Liver (tissue), 9 donors: ENCODE measurements around the gene ZNF101. TPM values are rescaled to one million over a fixed set of nuclear protein-coding genes. Genes with fewer than 3 reads are reported as not detected.

ENCODE experiments used
- DNase-seq: peaks from one replicate; pipeline ENCODE4 v3.0.0-alpha.2; 2017; ENCODE audit warnings: low spot score
- H3K27ac ChIP-seq, 2 donors: one replicate each; pipeline ENCODE4 v1.7.0; 2013; ENCODE audit warnings: inconsistent platforms in 2 of 2, low read length in 2 of 2, control low read depth in 1 of 2, low read depth in 1 of 2, mild to moderate bottlenecking in 1 of 2
- H3K27me3 ChIP-seq, 4 donors: one replicate each; pipeline versions ENCODE4 v1.6.1 to v1.7.0; 2013; ENCODE audit warnings: low read length in 3 of 4, inconsistent platforms in 1 of 4, mild to moderate bottlenecking in 1 of 4, moderate library complexity in 1 of 4; ENCODE audit not compliant: control insufficient read depth in 4 of 4, insufficient read depth in 4 of 4
- H3K36me3 ChIP-seq, 4 donors: one replicate each; pipeline versions ENCODE4 v1.6.1 to v1.7.0; 2013; ENCODE audit warnings: low read length in 3 of 4, mild to moderate bottlenecking in 3 of 4, low read depth in 1 of 4, moderate library complexity in 1 of 4; ENCODE audit not compliant: control insufficient read depth in 4 of 4, insufficient read depth in 3 of 4
- H3K4me1 ChIP-seq, 4 donors: one replicate each; pipeline versions ENCODE4 v1.6.1 to v1.7.0; 2013; ENCODE audit warnings: low read length in 3 of 4, mild to moderate bottlenecking in 3 of 4, moderate library complexity in 1 of 4; ENCODE audit not compliant: control insufficient read depth in 4 of 4, insufficient read depth in 4 of 4
- H3K4me3 ChIP-seq, 3 donors: one replicate each; pipeline versions ENCODE4 v1.6.1 to v1.7.0; 2013; ENCODE audit warnings: low read length in 3 of 3, control low read depth in 1 of 3, low read depth in 1 of 3, mild to moderate bottlenecking in 1 of 3
- H3K9ac ChIP-seq, 2 donors: one replicate each; pipeline ENCODE4 v1.7.0; 2013; ENCODE audit warnings: low read length in 2 of 2, mild to moderate bottlenecking in 2 of 2, moderate library complexity in 2 of 2, control low read depth in 1 of 2, low read depth in 1 of 2
- H3K9me3 ChIP-seq, 4 donors: one replicate each; pipeline versions ENCODE4 v1.6.1 to v1.7.0; 2013; ENCODE audit warnings: low read length in 3 of 4; ENCODE audit not compliant: control insufficient read depth in 4 of 4
- ATF3 ChIP-seq: IDR thresholded peaks from 2 replicates; pipeline ENCODE4 v1.6.1; 2016; ENCODE audit warnings: antibody characterized with exemption
- CTCF ChIP-seq: fragments of 150-350 bp; IDR thresholded peaks from 2 replicates; pipeline ENCODE4 v1.5.1; 2017; ENCODE audit warnings: improper control_type of control experiment, low read depth, low read length; ENCODE audit not compliant: missing input control
- GABPA ChIP-seq, 2 donors: IDR thresholded peaks in 1 of 2; conservative IDR thresholded peaks in 1 of 2; 2 replicates each; pipeline ENCODE4 v1.6.1; 2016; ENCODE audit warnings: antibody characterized with exemption in 2 of 2, mild to moderate bottlenecking in 1 of 2, moderate library complexity in 1 of 2
- HNF4A ChIP-seq, 2 donors: conservative IDR thresholded peaks; 2 replicates each; pipeline ENCODE4 v1.6.1; 2016; ENCODE audit warnings: antibody characterized with exemption in 2 of 2, mild to moderate bottlenecking in 2 of 2
- HNF4G ChIP-seq: IDR thresholded peaks from 2 replicates; pipeline ENCODE4 v1.6.1; 2016; ENCODE audit warnings: antibody characterized with exemption
- JUND ChIP-seq, 2 donors: IDR thresholded peaks; 2 replicates each; pipeline ENCODE4 v1.6.1; 2016; ENCODE audit warnings: antibody characterized with exemption in 2 of 2
- RXRA ChIP-seq, 2 donors: IDR thresholded peaks; 2 replicates each; pipeline ENCODE4 v1.6.1; 2017 to 2018; ENCODE audit warnings: antibody characterized with exemption in 2 of 2, mild to moderate bottlenecking in 1 of 2
- TAF1 ChIP-seq: conservative IDR thresholded peaks from 2 replicates; pipeline ENCODE4 v1.6.1; 2016; ENCODE audit warnings: antibody characterized with exemption, mild to moderate bottlenecking
- YY1 ChIP-seq: IDR thresholded peaks from 2 replicates; pipeline ENCODE4 v1.6.1; 2016; ENCODE audit warnings: antibody characterized with exemption, mild to moderate bottlenecking
- ZBTB33 ChIP-seq: IDR thresholded peaks from 2 replicates; pipeline ENCODE4 v1.6.1; 2016; ENCODE audit warnings: antibody characterized with exemption
- WGBS: extraction: QIAGEN DNeasy Blood & Tissue Kit; methylation state at CpG from one replicate; pipeline ENCODE4 v1.1.7; 2013; 5-methylcytosine and 5-hydroxymethylcytosine counted together
- polyA plus RNA-seq, 2 donors: library from polyadenylated mRNA; stranded (reverse) in 1 of 2; unstranded in 1 of 2; fragments of 200-250 nt in 1 of 2; fragments of >200 nt in 1 of 2; fragmentation: Nextera tagmentation in 1 of 2; extraction: Ambion mirVana in 1 of 2; gene quantifications; one replicate each; pipeline versions ENCODE4 v1.2.1 to v1.2.3, GENCODE V29; 2013 to 2015
- total RNA-seq, 2 donors: library from RNA; depleted of rRNA; stranded (reverse); fragments of >200 nt; gene quantifications; one replicate each; pipeline ENCODE4 v1.2.3, GENCODE V29; 2014
- TF ChIP-seq, protein P1 (sequence below): IDR thresholded peaks from 2 replicates; pipeline ENCODE4 v1.6.1; 2016; ENCODE audit warnings: antibody characterized with exemption
- donor health status: healthy.
- donor health status: healthy.
- donor health status: healthy.
- donor health status: healthy.
- donor health status: healthy.

ZNF101 gene
- total and polyA plus RNA-seq, 4 donors: 1.5 to 6.9 (median 3.5) TPM

DNA sequence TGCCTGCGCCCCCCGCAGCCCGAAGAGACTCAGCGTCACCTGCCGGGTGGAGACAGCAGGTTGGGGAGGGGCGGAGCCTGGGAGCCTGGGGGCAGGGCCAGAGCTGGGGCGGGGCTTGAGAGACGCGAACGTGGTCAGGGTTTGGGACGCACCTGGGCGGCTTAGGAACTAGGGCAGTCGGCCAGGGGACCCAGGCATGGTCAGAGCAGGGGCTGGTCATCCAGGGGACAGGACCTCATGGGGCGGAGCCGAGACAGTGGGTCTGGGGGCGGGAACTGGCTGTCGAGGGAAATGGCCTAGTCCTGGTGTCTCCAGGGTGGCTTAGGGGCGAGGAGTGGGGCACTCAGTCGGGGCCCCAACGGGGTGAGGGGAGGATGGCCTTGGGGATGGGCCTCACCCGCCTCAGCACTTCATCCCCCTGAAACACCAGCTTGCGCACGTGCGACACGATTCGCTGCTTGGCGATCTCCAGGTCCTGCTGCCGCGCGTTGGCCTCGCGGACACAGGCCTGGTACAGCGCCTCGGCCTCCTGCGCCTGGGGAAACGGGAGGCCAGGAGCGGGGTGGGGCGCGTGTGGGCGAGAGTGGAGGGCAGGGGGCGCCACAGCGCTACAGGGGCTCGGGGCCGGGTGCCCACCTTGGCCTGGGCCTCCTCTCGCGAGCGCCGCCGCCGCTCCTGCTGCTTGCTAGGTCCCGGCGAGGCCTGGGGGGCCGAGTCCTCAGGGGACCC, 31.0 kb upstream of the ZNF101 start:
- no peak overlapping the region for H3K9ac ChIP-seq
- H3K9me3 ChIP-seq: no peaks in the 10 kb centered on the region
- DNase-seq: no peak
- peaks cover 3 to 12% (median 5%) of the 10 kb centered on the region in 4 donors for H3K36me3 ChIP-seq
- peaks cover 0 to 1% (median under 1%) of the 10 kb centered on the region in 4 donors for H3K4me1 ChIP-seq
- TF ChIP-seq YY1 (no peak), HNF4G (no peak), JUND (IDR thresholded peaks at IDR 0.05) (no peak), ATF3 (no peak), RXRA (IDR thresholded peaks at IDR 0.05) (no peak)
- H3K4me3 ChIP-seq: no peak overlapping the region
- 68% methylated on average over 53 of the region's 53 CpGs for WGBS
- no peaks in the 10 kb centered on the region for H3K27me3 ChIP-seq
- H3K27ac ChIP-seq: no peak overlapping the region

DNA sequence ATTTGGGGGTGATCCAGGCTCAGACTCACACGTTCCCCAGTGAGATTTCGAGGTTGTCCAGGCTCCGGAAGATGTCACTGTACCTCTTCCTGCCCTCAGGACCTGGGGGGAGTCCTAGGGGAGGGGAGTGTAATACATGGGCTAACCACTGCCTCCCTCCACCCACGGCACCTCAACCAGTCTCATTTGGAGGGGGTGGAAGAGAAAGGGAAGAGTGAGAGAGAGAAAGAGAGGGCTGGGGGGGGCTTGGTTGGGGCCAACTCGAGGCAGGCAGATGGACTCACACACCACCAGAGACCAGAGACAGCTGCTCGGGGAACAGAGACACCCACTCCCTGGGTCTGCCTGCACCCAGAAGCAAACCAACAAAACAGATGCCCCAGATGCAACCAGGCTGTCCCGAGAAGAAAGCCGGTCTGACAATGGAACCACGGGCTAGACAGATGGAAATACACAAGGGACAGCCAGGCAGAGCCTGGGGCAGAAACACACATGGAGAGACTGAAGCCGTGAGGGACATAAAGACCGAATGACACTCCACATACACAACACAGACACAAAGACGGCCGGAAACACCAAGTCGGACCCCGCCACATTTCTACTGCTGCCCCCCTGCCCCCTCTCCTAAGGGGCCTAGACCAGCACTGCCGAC, 26.0 kb upstream of the ZNF101 start:
- Histone ChIP-seq H3K4me1 (peaks cover 1 to 15% (median 8%) of the 10 kb centered on the region in 4 donors), H3K9ac (peak overlapping the region; percentile 58 to 66), H3K27ac (peak overlapping the region; percentile 43 to 73), H3K36me3 (peaks cover 14 to 29% (median 19%) of the 10 kb centered on the region in 4 donors), H3K27me3 (no peaks in the 10 kb centered on the region), H3K9me3 (no peaks in the 10 kb centered on the region), H3K4me3 (peak overlapping the region; percentile 71 to 89 (median 72))
- DNase-seq: no peak
- WGBS: 33% methylated on average over 16 of the region's 16 CpGs
- TF ChIP-seq TAF1: no peak
- no peak for TF ChIP-seq CTCF
- no peak for TF ChIP-seq GABPA (IDR thresholded peaks at IDR 0.05 in 1 of 2, conservative IDR thresholded peaks at IDR 0.05 in 1 of 2)
- TF ChIP-seq HNF4A (conservative IDR thresholded peaks at IDR 0.05): no peak
- no peak for TF ChIP-seq RXRA (IDR thresholded peaks at IDR 0.05)
- no peak for TF ChIP-seq ZBTB33
- TF ChIP-seq ATF3: no peak
- TF ChIP-seq, protein P1, sequence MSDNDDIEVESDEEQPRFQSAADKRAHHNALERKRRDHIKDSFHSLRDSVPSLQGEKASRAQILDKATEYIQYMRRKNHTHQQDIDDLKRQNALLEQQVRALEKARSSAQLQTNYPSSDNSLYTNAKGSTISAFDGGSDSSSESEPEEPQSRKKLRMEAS: no peak
- no peak for TF ChIP-seq HNF4G
